ENCODE measurements around the gene IGSF21. TPM values are rescaled to one million over a fixed set of nuclear protein-coding genes. Genes with fewer than 3 reads are reported as not detected.

The IGSF21 gene
- total RNA-seq, 3 donors from 2014 or later (not counting 1 experiment from before 2014, with no cell fraction given): not detected

DNA sequence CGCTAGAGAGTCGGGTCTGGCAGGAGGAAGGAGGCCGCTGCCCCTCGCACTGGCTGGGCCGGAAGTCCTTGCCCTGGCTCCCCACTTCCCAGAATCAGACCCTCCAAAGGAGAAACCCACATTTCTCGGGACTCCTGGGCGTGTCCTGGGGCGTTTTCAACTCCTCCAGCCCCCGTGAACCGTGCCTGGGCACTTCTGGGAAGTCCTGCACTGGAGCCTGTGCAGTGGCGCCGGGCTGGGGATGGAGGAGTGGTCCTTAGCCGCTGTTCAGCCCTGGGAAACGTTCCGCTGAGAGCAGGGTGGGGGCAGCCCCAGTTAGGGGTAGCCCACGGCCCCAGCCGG lies 3.0 kb downstream of the IGSF21 start:
- 2% methylated on average over 17 of the region's 17 CpGs for WGBS (ENCODE audit: insufficient coverage)

GRCh38 chr1:18110968-18111367 lies 3.4 kb downstream of the IGSF21 start:
- no peak overlapping the region for H3K4me3 ChIP-seq (ENCODE audit: low read length)
- Mint-ChIP-seq H3K36me3 (no peaks in the 10 kb centered on the region), H3K9me3 (no peaks in the 10 kb centered on the region), H3K4me3 (no peak overlapping the region), H3K27me3 (ENCODE audit: low read depth in 2 of 2) (peaks cover 46 to 57% of the 10 kb centered on the region in 2 donors), H3K4me1 (peaks cover 5 to 24% of the 10 kb centered on the region in 2 donors), H3K27ac (no peak overlapping the region)
- WGBS (ENCODE audit: insufficient coverage): 3% methylated on average over 24 of the region's 30 CpGs
- H3K27ac ChIP-seq (ENCODE audit: low read length): no peak overlapping the region
- TF ChIP-seq, protein P1, sequence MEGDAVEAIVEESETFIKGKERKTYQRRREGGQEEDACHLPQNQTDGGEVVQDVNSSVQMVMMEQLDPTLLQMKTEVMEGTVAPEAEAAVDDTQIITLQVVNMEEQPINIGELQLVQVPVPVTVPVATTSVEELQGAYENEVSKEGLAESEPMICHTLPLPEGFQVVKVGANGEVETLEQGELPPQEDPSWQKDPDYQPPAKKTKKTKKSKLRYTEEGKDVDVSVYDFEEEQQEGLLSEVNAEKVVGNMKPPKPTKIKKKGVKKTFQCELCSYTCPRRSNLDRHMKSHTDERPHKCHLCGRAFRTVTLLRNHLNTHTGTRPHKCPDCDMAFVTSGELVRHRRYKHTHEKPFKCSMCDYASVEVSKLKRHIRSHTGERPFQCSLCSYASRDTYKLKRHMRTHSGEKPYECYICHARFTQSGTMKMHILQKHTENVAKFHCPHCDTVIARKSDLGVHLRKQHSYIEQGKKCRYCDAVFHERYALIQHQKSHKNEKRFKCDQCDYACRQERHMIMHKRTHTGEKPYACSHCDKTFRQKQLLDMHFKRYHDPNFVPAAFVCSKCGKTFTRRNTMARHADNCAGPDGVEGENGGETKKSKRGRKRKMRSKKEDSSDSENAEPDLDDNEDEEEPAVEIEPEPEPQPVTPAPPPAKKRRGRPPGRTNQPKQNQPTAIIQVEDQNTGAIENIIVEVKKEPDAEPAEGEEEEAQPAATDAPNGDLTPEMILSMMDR (IDR thresholded peaks at IDR 0.05): no peak
- peaks cover 21% of the 10 kb centered on the region for H3K27me3 ChIP-seq (ENCODE audit: control insufficient read depth, insufficient read depth, low read length)
- ATAC-seq (no peak), DNase-seq (no peak)
- H3K9me3 ChIP-seq (ENCODE audit: control insufficient read depth, insufficient read depth, low read length): no peaks in the 10 kb centered on the region
- no peaks in the 10 kb centered on the region for H3K4me1 ChIP-seq (ENCODE audit: control insufficient read depth, insufficient read depth, low read length)
- intact Hi-C loops (cut with micrococcal nuclease): no loop called here
- no peaks in the 10 kb centered on the region for H3K36me3 ChIP-seq (ENCODE audit: control insufficient read depth, insufficient read depth, low read length)

More for the DNA sequence above, 3.0 kb downstream of the IGSF21 start:
- Mint-ChIP-seq H3K27ac (no peak overlapping the region), H3K4me1 (peaks cover 5 to 24% of the 10 kb centered on the region in 2 donors), H3K36me3 (no peaks in the 10 kb centered on the region), H3K27me3 (ENCODE audit: low read depth in 2 of 2) (peaks cover 45 to 56% of the 10 kb centered on the region in 2 donors), H3K9me3 (no peaks in the 10 kb centered on the region), H3K4me3 (no peak overlapping the region)
- DNase-seq: no peak
- Histone ChIP-seq H3K27ac (ENCODE audit: low read length) (no peak overlapping the region), H3K36me3 (ENCODE audit: control insufficient read depth, insufficient read depth, low read length) (no peaks in the 10 kb centered on the region), H3K9me3 (ENCODE audit: control insufficient read depth, insufficient read depth, low read length) (no peaks in the 10 kb centered on the region), H3K27me3 (ENCODE audit: control insufficient read depth, insufficient read depth, low read length) (peaks cover 21% of the 10 kb centered on the region), H3K4me3 (ENCODE audit: low read length) (no peak overlapping the region), H3K4me1 (ENCODE audit: control insufficient read depth, insufficient read depth, low read length) (no peaks in the 10 kb centered on the region)
- TF ChIP-seq, protein P1 (IDR thresholded peaks at IDR 0.05): no peak
- no peak for ATAC-seq
- intact Hi-C loops (cut with micrococcal nuclease): no loop called here

DNA sequence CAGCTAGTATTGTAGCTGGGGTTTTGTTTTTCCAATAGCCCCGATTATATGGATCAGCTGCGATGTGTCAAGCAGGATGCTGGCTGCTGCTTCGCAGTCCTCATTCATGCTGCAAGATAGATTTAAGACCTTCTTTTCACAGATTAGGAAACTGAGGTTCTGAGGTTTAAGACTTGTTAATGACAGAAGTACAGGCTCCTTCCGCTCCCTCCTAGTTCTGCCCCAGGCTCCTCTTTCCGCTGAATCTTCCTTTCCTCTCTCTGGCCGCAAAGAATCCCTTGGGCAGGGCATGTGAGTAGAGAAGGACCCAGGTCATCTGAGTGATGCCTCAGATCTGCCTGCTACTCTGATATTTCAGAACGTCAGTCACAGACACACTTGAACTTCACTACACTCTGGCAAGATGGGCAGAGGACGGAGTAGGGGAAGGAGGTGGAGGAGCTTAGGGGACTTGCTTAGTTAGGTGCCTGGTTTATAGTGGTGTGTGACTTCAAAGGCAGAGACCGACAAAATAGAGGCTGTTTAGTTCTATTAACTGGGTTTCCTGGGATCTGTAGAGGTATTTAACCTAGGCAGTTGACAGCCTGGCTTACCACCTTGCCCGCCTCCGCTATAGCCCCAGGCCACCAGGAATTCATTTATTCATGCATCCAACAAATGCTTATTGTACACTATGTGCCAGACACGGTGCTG lies 4.2 kb downstream of the IGSF21 start:
- H3K27me3 ChIP-seq (ENCODE audit: control insufficient read depth, insufficient read depth, low read length): peaks cover 21% of the 10 kb centered on the region
- Mint-ChIP-seq H3K4me3 (no peak overlapping the region), H3K9me3 (no peaks in the 10 kb centered on the region)

More for the DNA sequence above, 4.2 kb downstream of the IGSF21 start:
- Histone ChIP-seq H3K4me3 (ENCODE audit: low read length) (no peak overlapping the region), H3K9me3 (ENCODE audit: control insufficient read depth, insufficient read depth, low read length) (no peaks in the 10 kb centered on the region), H3K36me3 (ENCODE audit: control insufficient read depth, insufficient read depth, low read length) (no peaks in the 10 kb centered on the region), H3K4me1 (ENCODE audit: control insufficient read depth, insufficient read depth, low read length) (no peaks in the 10 kb centered on the region), H3K27ac (ENCODE audit: low read length) (no peak overlapping the region)
- peaks cover 5 to 24% of the 10 kb centered on the region in 2 donors for H3K4me1 Mint-ChIP-seq
- peaks cover 54 to 56% of the 10 kb centered on the region in 2 donors for H3K27me3 Mint-ChIP-seq (ENCODE audit: low read depth in 2 of 2)
- TF ChIP-seq, protein P1 (IDR thresholded peaks at IDR 0.05): no peak
- H3K36me3 Mint-ChIP-seq: no peaks in the 10 kb centered on the region
- DNase-seq (no peak), ATAC-seq (no peak)
- 54% methylated on average over 11 of the region's 12 CpGs for WGBS (ENCODE audit: insufficient coverage)
- no peak overlapping the region for H3K27ac Mint-ChIP-seq
- intact Hi-C loops (cut with micrococcal nuclease): no loop called here
